Neural cell (in vitro differentiated cells): ENCODE results near the gene ZSWIM5. TPM values are rescaled to one million over a fixed set of nuclear protein-coding genes. Genes with fewer than 3 reads are reported as not detected.

Experiments
- H2AFZ ChIP-seq: fragments of 200-600, 300-800 bp; sonication (generic), shearing (Covaris generic); 2 replicates; pipeline ENCODE4 v1.6.0; 2014; ENCODE audit warnings: low read depth, mild to moderate bottlenecking, antibody characterized with exemption, low read length, moderate library complexity
- H3F3A ChIP-seq: fragments of 200-600 bp; shearing (Covaris generic); 2 replicates; pipeline ENCODE4 v1.6.1; 2016; ENCODE audit warnings: mild to moderate bottlenecking, moderate library complexity, mixed read lengths, antibody characterized with exemption, low read length; ENCODE audit not compliant: insufficient read depth, poor library complexity, severe bottlenecking
- H3K27ac ChIP-seq: fragments of 200-600, 300-800 bp; sonication (generic), shearing (Covaris generic); 2 replicates; pipeline ENCODE4 v1.5.1; 2014; ENCODE audit warnings: mild to moderate bottlenecking, low read length, moderate library complexity
- H3K27me3 ChIP-seq: fragments of 300-800, 200-600 bp; sonication (generic), shearing (Covaris generic); 2 replicates; pipeline ENCODE4 v1.6.0; 2014; ENCODE audit warnings: mild to moderate bottlenecking, low read depth, low read length, moderate library complexity; ENCODE audit not compliant: insufficient read depth
- H3K36me3 ChIP-seq: fragments of 300-800, 200-600 bp; sonication (generic), shearing (Covaris generic); 2 replicates; pipeline ENCODE4 v1.5.1; 2014; ENCODE audit warnings: mild to moderate bottlenecking, antibody characterized with exemption, low read length, moderate library complexity; ENCODE audit not compliant: insufficient read depth
- H3K4me2 ChIP-seq: fragments of 300-800, 200-600 bp; sonication (generic), shearing (Covaris generic); 2 replicates; pipeline ENCODE4 v1.6.0; 2014; ENCODE audit warnings: mild to moderate bottlenecking, low read length
- H3K4me3 ChIP-seq: fragments of 300-800, 200-600 bp; sonication (generic), shearing (Covaris generic); 2 replicates; pipeline ENCODE4 v1.5.1; 2014; ENCODE audit warnings: mild to moderate bottlenecking, low read length, moderate library complexity
- H3K79me2 ChIP-seq: fragments of 200-600 bp; shearing (Covaris generic); replicated peaks from 2 replicates; pipeline ENCODE4 v1.6.0; 2014; ENCODE audit warnings: mild to moderate bottlenecking, low read length, moderate library complexity; ENCODE audit not compliant: insufficient read depth
- H3K9ac ChIP-seq: fragments of 300-800, 200-600 bp; sonication (generic), shearing (Covaris generic); 2 replicates; pipeline ENCODE4 v1.6.1; 2016; ENCODE audit warnings: mild to moderate bottlenecking, low read length, mixed read lengths
- H3K9me2 ChIP-seq: fragments of 200-600 bp; shearing (Covaris generic); 2 replicates; pipeline ENCODE4 v1.6.1; 2016; ENCODE audit warnings: mild to moderate bottlenecking, low read length, mixed read lengths; ENCODE audit not compliant: insufficient read depth
- H3K9me3 ChIP-seq: fragments of 200-600, 300-800 bp; sonication (generic), shearing (Covaris generic); 2 replicates; pipeline ENCODE4 v1.6.1; 2016; ENCODE audit warnings: mild to moderate bottlenecking, mixed run types, low read length, moderate library complexity, mixed read lengths
- H4K20me1 ChIP-seq: fragments of 200-600 bp; shearing (Covaris generic); 2 replicates; pipeline ENCODE4 v1.6.1; 2016; ENCODE audit warnings: mild to moderate bottlenecking, mixed run types; ENCODE audit not compliant: insufficient read depth
- EP300 ChIP-seq: fragments of 450-650 bp; conservative IDR thresholded peaks from 2 replicates; pipeline ENCODE4 v1.6.1; 2014; ENCODE audit warnings: antibody characterized with exemption, mild to moderate bottlenecking, moderate library complexity; ENCODE audit not compliant: poor library complexity, severe bottlenecking
- EZH2 ChIP-seq: fragments of 200-600, 300-800 bp; shearing (Covaris generic), sonication (generic); IDR thresholded peaks from 2 replicates; pipeline ENCODE4 v1.6.1; 2014; ENCODE audit warnings: antibody characterized with exemption, low read length, borderline replicate concordance, mild to moderate bottlenecking; ENCODE audit not compliant: insufficient read depth, poor library complexity, severe bottlenecking
- MXI1 ChIP-seq: fragments of 450-650 bp; conservative IDR thresholded peaks from 2 replicates; pipeline ENCODE4 v1.6.1; 2014; ENCODE audit warnings: antibody characterized with exemption, mild to moderate bottlenecking; ENCODE audit not compliant: poor library complexity, severe bottlenecking
- POLR2AphosphoS5 ChIP-seq: IDR thresholded peaks from 2 replicates; pipeline ENCODE4 v1.6.1; 2012
- RAD21 ChIP-seq: fragments of 450-650 bp; conservative IDR thresholded peaks from 2 replicates; pipeline ENCODE4 v1.6.1; 2014; ENCODE audit warnings: antibody characterized with exemption, mild to moderate bottlenecking, moderate library complexity
- SMC3 ChIP-seq: fragments of 450-650 bp; conservative IDR thresholded peaks from 2 replicates; pipeline ENCODE4 v1.6.1; 2014; ENCODE audit warnings: antibody characterized with exemption, mild to moderate bottlenecking, moderate library complexity; ENCODE audit not compliant: poor library complexity
- TAF1 ChIP-seq: IDR thresholded peaks from 2 replicates; pipeline ENCODE4 v1.6.1; 2012; ENCODE audit warnings: low read depth
- polyA plus RNA-seq: library from polyadenylated mRNA; depleted of rRNA; stranded (reverse); fragments of >200 nt; gene quantifications from 2 replicates; pipeline ENCODE4 v1.2.3, GENCODE V29; 2014
- TF ChIP-seq, protein P1 (sequence below): fragments of 450-650 bp; IDR thresholded peaks from 2 replicates; pipeline ENCODE4 v1.5.1; 2014; ENCODE audit warnings: antibody characterized with exemption, mild to moderate bottlenecking, moderate library complexity; ENCODE audit not compliant: poor library complexity, severe bottlenecking
- TF ChIP-seq, protein P2 (sequence below): IDR thresholded peaks from 2 replicates; pipeline ENCODE4 v1.6.1; 2012; ENCODE audit warnings: borderline replicate concordance

ZSWIM5 gene
- polyA plus RNA-seq, 1 donor from 2014 or later = 27.2 TPM

DNA sequence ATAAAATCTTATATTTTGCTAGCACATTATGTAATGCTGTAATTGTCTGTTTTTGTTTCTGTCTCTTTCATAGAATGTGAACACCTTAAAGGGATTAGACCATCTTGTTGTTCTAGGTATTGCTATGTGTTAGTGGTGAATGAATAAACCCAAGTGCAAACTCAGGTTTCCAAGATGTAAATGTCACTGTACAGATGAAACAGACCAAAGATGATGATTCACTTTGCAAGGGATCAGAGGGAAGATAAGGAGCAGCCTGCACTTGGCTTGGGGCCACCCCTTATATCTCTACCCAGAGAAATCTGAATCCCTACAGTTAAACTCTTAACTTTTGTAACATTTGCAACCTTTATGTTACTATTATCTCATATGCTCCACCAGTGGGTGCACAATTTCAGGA, 168.9 kb downstream of the ZSWIM5 start:
- H3K9ac ChIP-seq = no peak overlapping the region
- H3K9me3 ChIP-seq = no peaks in the 10 kb centered on the region
- H3K4me3 ChIP-seq = no peak overlapping the region
- H3K27me3 ChIP-seq = no peaks in the 10 kb centered on the region
- no peaks in the 10 kb centered on the region for H4K20me1 ChIP-seq
- H3K4me2 ChIP-seq = no peak overlapping the region
- no peak overlapping the region for H2AFZ ChIP-seq
- peaks cover 4% of the 10 kb centered on the region for H3K36me3 ChIP-seq
- TF ChIP-seq, protein P1, sequence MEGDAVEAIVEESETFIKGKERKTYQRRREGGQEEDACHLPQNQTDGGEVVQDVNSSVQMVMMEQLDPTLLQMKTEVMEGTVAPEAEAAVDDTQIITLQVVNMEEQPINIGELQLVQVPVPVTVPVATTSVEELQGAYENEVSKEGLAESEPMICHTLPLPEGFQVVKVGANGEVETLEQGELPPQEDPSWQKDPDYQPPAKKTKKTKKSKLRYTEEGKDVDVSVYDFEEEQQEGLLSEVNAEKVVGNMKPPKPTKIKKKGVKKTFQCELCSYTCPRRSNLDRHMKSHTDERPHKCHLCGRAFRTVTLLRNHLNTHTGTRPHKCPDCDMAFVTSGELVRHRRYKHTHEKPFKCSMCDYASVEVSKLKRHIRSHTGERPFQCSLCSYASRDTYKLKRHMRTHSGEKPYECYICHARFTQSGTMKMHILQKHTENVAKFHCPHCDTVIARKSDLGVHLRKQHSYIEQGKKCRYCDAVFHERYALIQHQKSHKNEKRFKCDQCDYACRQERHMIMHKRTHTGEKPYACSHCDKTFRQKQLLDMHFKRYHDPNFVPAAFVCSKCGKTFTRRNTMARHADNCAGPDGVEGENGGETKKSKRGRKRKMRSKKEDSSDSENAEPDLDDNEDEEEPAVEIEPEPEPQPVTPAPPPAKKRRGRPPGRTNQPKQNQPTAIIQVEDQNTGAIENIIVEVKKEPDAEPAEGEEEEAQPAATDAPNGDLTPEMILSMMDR = no peak
- TF ChIP-seq SMC3 = no peak
- TF ChIP-seq, protein P2, sequence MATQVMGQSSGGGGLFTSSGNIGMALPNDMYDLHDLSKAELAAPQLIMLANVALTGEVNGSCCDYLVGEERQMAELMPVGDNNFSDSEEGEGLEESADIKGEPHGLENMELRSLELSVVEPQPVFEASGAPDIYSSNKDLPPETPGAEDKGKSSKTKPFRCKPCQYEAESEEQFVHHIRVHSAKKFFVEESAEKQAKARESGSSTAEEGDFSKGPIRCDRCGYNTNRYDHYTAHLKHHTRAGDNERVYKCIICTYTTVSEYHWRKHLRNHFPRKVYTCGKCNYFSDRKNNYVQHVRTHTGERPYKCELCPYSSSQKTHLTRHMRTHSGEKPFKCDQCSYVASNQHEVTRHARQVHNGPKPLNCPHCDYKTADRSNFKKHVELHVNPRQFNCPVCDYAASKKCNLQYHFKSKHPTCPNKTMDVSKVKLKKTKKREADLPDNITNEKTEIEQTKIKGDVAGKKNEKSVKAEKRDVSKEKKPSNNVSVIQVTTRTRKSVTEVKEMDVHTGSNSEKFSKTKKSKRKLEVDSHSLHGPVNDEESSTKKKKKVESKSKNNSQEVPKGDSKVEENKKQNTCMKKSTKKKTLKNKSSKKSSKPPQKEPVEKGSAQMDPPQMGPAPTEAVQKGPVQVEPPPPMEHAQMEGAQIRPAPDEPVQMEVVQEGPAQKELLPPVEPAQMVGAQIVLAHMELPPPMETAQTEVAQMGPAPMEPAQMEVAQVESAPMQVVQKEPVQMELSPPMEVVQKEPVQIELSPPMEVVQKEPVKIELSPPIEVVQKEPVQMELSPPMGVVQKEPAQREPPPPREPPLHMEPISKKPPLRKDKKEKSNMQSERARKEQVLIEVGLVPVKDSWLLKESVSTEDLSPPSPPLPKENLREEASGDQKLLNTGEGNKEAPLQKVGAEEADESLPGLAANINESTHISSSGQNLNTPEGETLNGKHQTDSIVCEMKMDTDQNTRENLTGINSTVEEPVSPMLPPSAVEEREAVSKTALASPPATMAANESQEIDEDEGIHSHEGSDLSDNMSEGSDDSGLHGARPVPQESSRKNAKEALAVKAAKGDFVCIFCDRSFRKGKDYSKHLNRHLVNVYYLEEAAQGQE = no peak
- no peak for TF ChIP-seq POLR2AphosphoS5
- TF ChIP-seq RAD21 = no peak
- TF ChIP-seq MXI1 = no peak
- TF ChIP-seq TAF1 = no peak
- TF ChIP-seq EZH2 = no peak
- TF ChIP-seq EP300 = no peak
- H3K9me2 ChIP-seq = no peaks in the 10 kb centered on the region
- H3F3A ChIP-seq = no peaks in the 10 kb centered on the region
- H3K27ac ChIP-seq = no peak overlapping the region
- no peaks in the 10 kb centered on the region for H3K79me2 ChIP-seq

GRCh38 chr1:45035631-45036301, 170.6 kb downstream of the ZSWIM5 start:
- Histone ChIP-seq H3K27me3 (no peaks in the 10 kb centered on the region), H3K4me3 (no peak overlapping the region), H3K9me2 (no peaks in the 10 kb centered on the region), H3K36me3 (peaks cover 4% of the 10 kb centered on the region), H3K27ac (no peak overlapping the region), H3F3A (no peaks in the 10 kb centered on the region), H4K20me1 (no peaks in the 10 kb centered on the region), H3K9me3 (no peaks in the 10 kb centered on the region), H3K9ac (no peak overlapping the region), H3K79me2 (no peaks in the 10 kb centered on the region), H2AFZ (no peak overlapping the region), H3K4me2 (no peak overlapping the region)
- TF ChIP-seq MXI1 (no peak), EZH2 (no peak), TAF1 (no peak), RAD21 (no peak), EP300 (no peak), POLR2AphosphoS5 (no peak), SMC3 (no peak)
- TF ChIP-seq, protein P2 = no peak
- TF ChIP-seq, protein P1 = no peak
